Adrenal gland (tissue), 12 donors: ENCODE measurements around the gene MYL3. TPM values are rescaled to one million over a fixed set of nuclear protein-coding genes. Genes with fewer than 3 reads are reported as not detected.
"Not testable (repeated sequence)": the region's sequence is repeated elsewhere in the genome, so short reads cannot be mapped to it uniquely, and the experiment has no call there.

Experiments
- DNase-seq, 7 donors: peaks; one replicate each; pipeline ENCODE4 v3.0.0-alpha.2; 2019 to 2020
- H3K27ac ChIP-seq, 5 donors: fragments of 200-600 bp; sonication (generic) in 4 of 5; 1 replicate in 3 of 5; 2 replicates in 2 of 5; pipeline versions ENCODE4 v1.5.1 to v1.8.0; 2016 to 2020; ENCODE audit warnings: mild to moderate bottlenecking in 1 of 5
- H3K27me3 ChIP-seq: fragments of 200-600 bp; 2 replicates; pipeline ENCODE4 v1.8.0; 2021
- H3K36me3 ChIP-seq, 2 donors: fragments of 200-600 bp; replicated peaks in 1 of 2; 1 replicate in 1 of 2; 2 replicates in 1 of 2; pipeline versions ENCODE4 v1.5.1 to v1.8.0; 2018 to 2022
- H3K4me1 ChIP-seq, 2 donors: fragments of 200-600 bp; replicated peaks in 1 of 2; 1 replicate in 1 of 2; 2 replicates in 1 of 2; pipeline versions ENCODE4 v1.5.1 to v1.8.0; 2018 to 2021
- H3K4me3 ChIP-seq, 4 donors: fragments of 200-600 bp; sonication (generic) in 3 of 4; one replicate each; pipeline ENCODE4 v1.5.1; 2016 to 2018
- H3K9me3 ChIP-seq, 3 donors: fragments of 200-600 bp; sonication (generic) in 1 of 3; replicated peaks in 1 of 3; 1 replicate in 2 of 3; 2 replicates in 1 of 3; pipeline versions ENCODE4 v1.5.1 to v1.8.0; 2016 to 2021
- POLR2A ChIP-seq, 2 donors: fragments of 450-650 bp; IDR thresholded peaks; one replicate each; pipeline ENCODE4 v1.6.1; 2017; ENCODE audit warnings: antibody characterized with exemption in 2 of 2, mild to moderate bottlenecking in 2 of 2, moderate library complexity in 1 of 2
- WGBS, 4 donors: extraction: QIAGEN DNeasy Blood & Tissue Kit in 2 of 4; methylation state at CpG; one replicate each; pipeline versions ENCODE4 v1.1.5 to v1.1.7; 2013 to 2017; 5-methylcytosine and 5-hydroxymethylcytosine counted together
- intact Hi-C, 2 donors: fragments of 100-400 bp; cut with DNase I; formaldehyde crosslinking; loops; one replicate each; pipeline versions ENCODE4 v1.14.1 to v1.15.0; 2022 to 2023
- polyA plus RNA-seq, 3 donors: library from polyadenylated mRNA; stranded (reverse); fragments of 200-250 nt in 2 of 3; fragments of 350-450 nt in 1 of 3; fragmentation: Illumina TruSeq in 1 of 3; extraction: RNeasy Lipid Tissue Mini Kit (QIAGEN cat#74804) in 1 of 3; gene quantifications; one replicate each; pipeline ENCODE4 v1.2.3, GENCODE V29; 2013 to 2014
- total RNA-seq, 9 donors: library from RNA; depleted of rRNA in 4 of 9; stranded (reverse); fragments of >200 nt in 4 of 9; fragments of 120-200 nt in 1 of 9; fragmentation: NEBNext Ultra II Directional in 1 of 9; extraction: Animal tissue kit (Norgen Biotek cat#: 25700) in 1 of 9; gene quantifications; one replicate each; pipeline versions ENCODE4 v1.1.0 to v1.2.4, GENCODE V29; 2013 to 2023
- TF ChIP-seq, protein P1 (sequence below), 6 experiments: fragments of 450-650 bp in 4 of 6; fragments of 200-600 bp in 2 of 6; sonication (generic) in 1 of 6; IDR thresholded peaks; 1 replicate in 5 of 6; 2 replicates in 1 of 6; pipeline versions ENCODE4 v1.5.1 to v1.8.0; 2016 to 2021; ENCODE audit warnings: antibody characterized with exemption in 6 of 6, mild to moderate bottlenecking in 2 of 6, moderate library complexity in 1 of 6
- donor health status: healthy with polysubstance abuse.
- donor health status: Bipolar disorder and iron deficiency.
- donor health status: DM: yes; HTN: yes; CAD: no.
- donor health status: DM: no; HTN: no; CAD: no.
- donor health status: DM: no; HTN: no; CAD: no.
- donor health status: DM: yes; HTN: yes; CAD: no.

MYL3 gene
- total and polyA plus RNA-seq, 12 donors = 1.4 to 12.7 (median 4.6) TPM; not detected in 1

DNA sequence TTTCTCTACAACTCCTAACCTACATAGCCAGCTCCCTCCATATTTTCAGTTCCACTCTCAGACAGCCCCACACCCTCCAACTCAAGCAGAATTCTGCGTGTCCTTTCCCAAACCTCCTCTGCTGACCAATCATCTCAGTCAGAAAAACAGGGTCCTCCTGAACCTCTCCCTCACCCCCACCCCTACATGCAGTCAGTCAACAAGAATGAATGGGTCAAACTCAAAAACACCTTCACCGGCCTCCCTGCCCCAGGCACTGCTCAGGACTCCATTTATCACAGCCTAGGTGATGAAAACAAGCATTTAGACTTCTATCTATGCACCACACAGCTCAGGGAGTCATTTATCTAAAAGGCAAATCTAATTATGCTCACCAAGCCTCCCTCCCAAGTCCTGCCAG, 32.4 kb downstream of the MYL3 start:
- TF ChIP-seq, protein P1, sequence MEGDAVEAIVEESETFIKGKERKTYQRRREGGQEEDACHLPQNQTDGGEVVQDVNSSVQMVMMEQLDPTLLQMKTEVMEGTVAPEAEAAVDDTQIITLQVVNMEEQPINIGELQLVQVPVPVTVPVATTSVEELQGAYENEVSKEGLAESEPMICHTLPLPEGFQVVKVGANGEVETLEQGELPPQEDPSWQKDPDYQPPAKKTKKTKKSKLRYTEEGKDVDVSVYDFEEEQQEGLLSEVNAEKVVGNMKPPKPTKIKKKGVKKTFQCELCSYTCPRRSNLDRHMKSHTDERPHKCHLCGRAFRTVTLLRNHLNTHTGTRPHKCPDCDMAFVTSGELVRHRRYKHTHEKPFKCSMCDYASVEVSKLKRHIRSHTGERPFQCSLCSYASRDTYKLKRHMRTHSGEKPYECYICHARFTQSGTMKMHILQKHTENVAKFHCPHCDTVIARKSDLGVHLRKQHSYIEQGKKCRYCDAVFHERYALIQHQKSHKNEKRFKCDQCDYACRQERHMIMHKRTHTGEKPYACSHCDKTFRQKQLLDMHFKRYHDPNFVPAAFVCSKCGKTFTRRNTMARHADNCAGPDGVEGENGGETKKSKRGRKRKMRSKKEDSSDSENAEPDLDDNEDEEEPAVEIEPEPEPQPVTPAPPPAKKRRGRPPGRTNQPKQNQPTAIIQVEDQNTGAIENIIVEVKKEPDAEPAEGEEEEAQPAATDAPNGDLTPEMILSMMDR (IDR thresholded peaks at IDR 0.05) = no peak
- TF ChIP-seq POLR2A (IDR thresholded peaks at IDR 0.05) = no peak
- H3K9me3 ChIP-seq = no peaks in the 10 kb centered on the region
- H3K27me3 ChIP-seq = no peaks in the 10 kb centered on the region
- DNase-seq = no peak
- WGBS, 4 donors = 74 to 87% (median 79%) methylated on average over 2 of the region's 2 CpGs
- intact Hi-C loops = no loop called here
- H3K27ac ChIP-seq = no peak overlapping the region
- H3K4me1 ChIP-seq = no peaks in the 10 kb centered on the region
- no peak overlapping the region for H3K4me3 ChIP-seq
- no peaks in the 10 kb centered on the region for H3K36me3 ChIP-seq

DNA sequence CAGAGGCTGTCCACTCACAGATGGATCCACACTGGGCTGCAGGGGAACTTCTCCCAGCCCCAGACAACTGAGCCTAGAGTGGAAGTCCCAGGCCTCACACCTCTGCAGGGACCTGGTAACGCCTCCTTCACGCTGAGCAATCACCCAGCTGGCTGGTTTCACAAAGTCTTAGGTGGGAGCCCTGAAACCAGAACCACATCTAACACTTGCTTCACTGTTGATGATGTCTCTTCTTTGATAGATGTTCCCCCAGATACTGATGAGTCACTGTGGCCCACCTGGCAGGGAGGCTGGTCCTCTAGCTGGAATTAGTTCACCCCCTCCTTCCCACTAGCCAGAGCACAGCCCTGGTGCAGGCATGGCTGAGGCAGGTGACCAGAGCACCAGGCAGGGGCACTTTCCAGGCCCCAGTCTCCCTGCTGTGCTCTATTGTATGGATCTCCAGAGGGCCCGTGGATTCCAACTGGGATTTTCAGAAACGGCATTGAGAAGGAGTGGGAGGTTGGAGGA, 33.5 kb downstream of the MYL3 start:
- no peaks in the 10 kb centered on the region for H3K27me3 ChIP-seq
- no peak overlapping the region for H3K4me3 ChIP-seq
- 71 to 85% (median 77%) methylated on average over 4 of the region's 4 CpGs for WGBS, 4 donors
- no peak for DNase-seq
- H3K4me1 ChIP-seq = no peaks in the 10 kb centered on the region
- H3K9me3 ChIP-seq = no peaks in the 10 kb centered on the region
- intact Hi-C loops = no loop called here
- H3K36me3 ChIP-seq = no peaks in the 10 kb centered on the region
- no peak for TF ChIP-seq POLR2A (IDR thresholded peaks at IDR 0.05)
- TF ChIP-seq, protein P1 (IDR thresholded peaks at IDR 0.05) = no peak
- no peak overlapping the region for H3K27ac ChIP-seq

DNA sequence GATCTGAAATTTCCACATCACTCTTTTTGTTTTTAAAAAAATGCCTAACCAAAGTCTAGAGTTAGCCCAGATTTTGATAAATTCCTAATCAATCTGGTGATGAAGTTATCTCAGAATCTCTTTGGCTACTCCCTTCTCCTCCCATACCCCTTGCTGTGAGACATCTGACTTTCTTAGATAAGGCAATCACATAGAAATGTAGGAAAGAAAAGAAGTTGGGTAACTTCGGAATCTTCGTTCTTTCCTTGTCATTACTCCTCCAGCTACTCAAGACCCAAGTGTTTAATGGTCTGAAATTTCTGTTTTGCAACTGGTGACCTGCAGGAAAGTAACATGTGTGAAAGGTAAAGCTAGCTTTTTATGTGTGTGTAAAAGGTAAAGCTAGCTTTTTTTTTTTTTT, 37.8 kb downstream of the MYL3 start:
- Histone ChIP-seq H3K27ac (no peak overlapping the region), H3K4me1 (no peaks in the 10 kb centered on the region), H3K36me3 (no peaks in the 10 kb centered on the region), H3K27me3 (no peaks in the 10 kb centered on the region), H3K4me3 (no peak overlapping the region), H3K9me3 (no peaks in the 10 kb centered on the region)
- 82 to 93% (median 87%) methylated on average over 2 of the region's 2 CpGs for WGBS, 4 donors
- no peak for DNase-seq
- no peak for TF ChIP-seq POLR2A (IDR thresholded peaks at IDR 0.05)
- TF ChIP-seq, protein P1 (IDR thresholded peaks at IDR 0.05) = no peak
- intact Hi-C loops = no loop called here

DNA sequence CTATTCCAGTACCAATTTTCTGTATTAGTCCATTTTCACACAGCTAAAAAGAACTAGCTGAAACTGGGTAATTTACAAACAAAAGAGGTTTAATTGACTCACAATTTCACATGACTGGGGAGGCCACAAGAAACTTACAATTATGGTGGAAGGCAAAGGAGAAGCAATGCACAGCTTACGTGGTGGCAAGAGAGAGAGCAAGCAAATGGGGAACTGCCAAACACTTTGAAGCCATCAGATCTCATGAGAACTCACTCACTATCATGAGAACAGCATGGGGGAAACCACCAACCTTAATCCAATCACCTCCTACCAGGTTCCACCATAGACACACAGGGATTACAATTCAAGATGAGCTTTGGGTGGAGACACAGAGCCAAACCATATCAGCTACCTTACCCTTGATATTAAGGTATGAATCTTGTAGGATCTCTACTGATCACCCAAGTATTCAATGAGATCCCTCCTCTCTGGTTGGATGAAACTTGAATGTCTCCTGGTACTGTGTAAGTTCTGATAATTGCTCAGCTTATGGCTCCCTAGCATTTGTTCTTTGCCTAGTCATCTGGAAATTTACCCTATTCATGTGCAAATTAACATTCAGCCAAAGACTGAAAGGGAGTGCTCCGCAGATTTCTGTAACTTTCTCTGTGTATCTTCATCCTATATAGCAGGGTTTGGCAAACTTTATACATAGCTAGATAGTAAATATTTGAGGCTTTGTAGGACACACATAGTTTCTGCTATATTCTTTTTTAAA, 38.9 kb downstream of the MYL3 start:
- TF ChIP-seq, protein P1 (IDR thresholded peaks at IDR 0.05) = no peak
- no peak for TF ChIP-seq POLR2A (IDR thresholded peaks at IDR 0.05)
- Histone ChIP-seq H3K27ac (no peak overlapping the region), H3K9me3 (no peaks in the 10 kb centered on the region), H3K4me1 (no peaks in the 10 kb centered on the region), H3K27me3 (no peaks in the 10 kb centered on the region), H3K4me3 (no peak overlapping the region), H3K36me3 (no peaks in the 10 kb centered on the region)
- WGBS, 4 donors = 70 to 87% (median 82%) methylated on average over 2 of the region's 2 CpGs
- intact Hi-C loops = no loop called here
- DNase-seq = no peak

DNA sequence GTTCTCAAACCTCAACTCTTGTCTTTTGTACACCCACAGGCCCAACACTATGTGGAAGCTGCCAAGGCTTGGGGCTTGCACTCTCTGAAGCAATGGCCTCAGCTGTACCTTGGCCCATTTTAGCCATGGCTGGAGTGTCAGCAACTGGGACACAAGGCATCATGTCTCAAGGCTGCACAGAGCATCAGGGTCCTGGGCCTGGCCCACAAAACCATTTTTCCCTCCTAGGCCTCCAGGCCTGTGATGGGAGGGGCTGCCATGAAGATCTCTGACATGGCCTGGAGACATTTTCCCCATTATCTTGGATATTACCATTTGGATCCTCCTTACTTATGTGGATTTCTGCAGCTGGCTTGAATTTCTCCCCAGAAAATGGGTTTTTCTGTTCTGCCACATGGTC, 39.9 kb downstream of the MYL3 start:
- H3K4me3 ChIP-seq, intact Hi-C loops, H3K4me1 ChIP-seq, H3K27ac ChIP-seq, DNase-seq, H3K27me3 ChIP-seq, H3K9me3 ChIP-seq, H3K36me3 ChIP-seq: not testable (repeated sequence)
